Neural progenitor cell (in vitro differentiated cells): ENCODE results near the gene MORN1.

ENCODE experiments used
- CTCF ChIP-seq: fragments of 200-600 bp; sonication (generic); IDR thresholded peaks from 2 replicates; pipeline ENCODE4 v1.5.1; 2017; ENCODE audit warnings: antibody characterized with exemption, mild to moderate bottlenecking
- EZH2 ChIP-seq: fragments of 200-600 bp; sonication (generic); IDR thresholded peaks from 2 replicates; pipeline ENCODE4 v1.6.1; 2017; ENCODE audit warnings: antibody characterized with exemption, mild to moderate bottlenecking, moderate library complexity
- EZH2phosphoT487 ChIP-seq: fragments of 200-600 bp; sonication (generic); IDR thresholded peaks from 2 replicates; pipeline ENCODE4 v1.6.1; 2017; ENCODE audit warnings: antibody characterized with exemption

GRCh38 chr1:2389644-2390043 is 1.7 kb downstream of the MORN1 start:
- TF ChIP-seq CTCF (no peak), EZH2 (no peak), EZH2phosphoT487 (no peak)
